ENCODE results near the gene PARP12. TPM values are rescaled to one million over a fixed set of nuclear protein-coding genes. Genes with fewer than 3 reads are reported as not detected.

The PARP12 gene
- total and polyA plus RNA-seq, 2 of the 8 experiments (the other 6 are each of a cell fraction or from before 2014, with no cell fraction given) = 9.0 to 21.5 TPM

DNA sequence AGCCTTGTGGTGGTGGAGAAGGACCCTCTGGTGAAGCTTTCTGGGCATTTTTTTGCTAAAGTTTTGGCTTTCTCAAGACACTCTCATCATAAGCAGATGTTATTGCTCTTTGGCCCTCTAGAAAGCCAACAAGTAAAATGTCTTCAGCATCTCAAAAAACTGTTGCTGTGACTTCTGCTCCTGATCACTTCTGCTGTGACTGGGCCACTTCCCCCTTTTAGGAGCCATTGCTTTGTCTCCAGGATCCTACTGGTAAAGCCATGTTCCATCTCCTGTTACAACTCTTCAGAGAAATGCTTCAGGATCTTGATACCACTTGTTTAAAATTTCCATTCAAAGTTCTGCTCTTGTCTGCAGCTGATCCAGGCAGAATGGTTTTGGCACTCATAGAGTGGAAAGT, 10.9 kb downstream of the PARP12 start:
- H3K9me3 ChIP-seq (ENCODE audit: insufficient read depth in 2 of 2, low read depth in 1 of 2, low read length in 1 of 2) = no peaks in the 10 kb centered on the region
- H3K79me2 ChIP-seq (ENCODE audit: control insufficient read depth in 1 of 2, insufficient read depth in 2 of 2, low read length in 2 of 2) = no peaks in the 10 kb centered on the region
- no peak overlapping the region for H4K8ac ChIP-seq (ENCODE audit: extremely low read depth, insufficient read depth, low read length)
- no peak overlapping the region for H3K27ac ChIP-seq (ENCODE audit: low read depth, low read length)
- H3K79me1 ChIP-seq (ENCODE audit: low read depth, low read length) = no peaks in the 10 kb centered on the region
- no peak overlapping the region for H2BK5ac ChIP-seq (ENCODE audit: low read depth, low read length)
- no peak overlapping the region for H2BK20ac ChIP-seq (ENCODE audit: low read length)
- no peak overlapping the region for H2AK5ac ChIP-seq (ENCODE audit: low read depth, low read length)
- H3K18ac ChIP-seq (ENCODE audit: extremely low read depth, low read length) = no peak overlapping the region
- H3K9ac ChIP-seq (replicated peaks in 1 of 4; ENCODE audit: extremely low read depth in 1 of 4, low read depth in 3 of 4, low read length in 3 of 4) = no peak overlapping the region
- no peak overlapping the region for H2AFZ ChIP-seq (ENCODE audit: low read length)
- ChIA-PET CTCF (ENCODE audit: partially characterized antibody) (no interaction called here), POLR2A (ENCODE audit: partially characterized antibody) (interaction anchor here (1.4 kb wide), 1 partner anchor 9 kb away, joined by 4 read pairs; no protein-coding TSS in a partner anchor)
- no peak overlapping the region for H2BK120ac ChIP-seq (replicated peaks; ENCODE audit: low read depth, low read length)
- no peak overlapping the region for H2BK15ac ChIP-seq (ENCODE audit: low read length)
- FAIRE-seq (no peak), DNase-seq (ENCODE audit: low read depth in 1 of 2, low spot score in 2 of 2) (peak in 1 of 2 experiments; percentile 16)
- H2BK12ac ChIP-seq (ENCODE audit: low read depth, low read length) = no peak overlapping the region
- H3K4ac ChIP-seq (replicated peaks; ENCODE audit: insufficient read length, low read depth, low read length) = no peak overlapping the region
- no peaks in the 10 kb centered on the region for H3K27me3 ChIP-seq (replicated peaks in 1 of 4; ENCODE audit: control insufficient read depth in 3 of 4, extremely low read depth in 1 of 4, insufficient read depth in 3 of 4, low read length in 3 of 4)
- no peak overlapping the region for H4K5ac ChIP-seq (ENCODE audit: insufficient read length, low read depth, low read length)
- H3K14ac ChIP-seq (ENCODE audit: insufficient read length) = no peak overlapping the region
- H3K56ac ChIP-seq (replicated peaks; ENCODE audit: insufficient read length, low read depth, low read length) = no peak overlapping the region
- no peak for TF ChIP-seq ZNF274 (IDR thresholded peaks at IDR 0.05; ENCODE audit: borderline replicate concordance, extremely low read depth, low read length)
- H4K20me1 ChIP-seq (replicated peaks in 1 of 2; ENCODE audit: control insufficient read depth in 1 of 2, insufficient read depth in 2 of 2, low read length in 2 of 2) = peaks cover 0 to 2% of the 10 kb centered on the region in 2 experiments
- no peaks in the 10 kb centered on the region for H3K36me3 ChIP-seq (ENCODE audit: control insufficient read depth in 2 of 4, insufficient read depth in 4 of 4, low read length in 3 of 4)
- H4K91ac ChIP-seq (replicated peaks; ENCODE audit: insufficient read length, low read length) = no peak overlapping the region
- no peak overlapping the region for H3K4me3 ChIP-seq (ENCODE audit: extremely low read depth in 1 of 4, insufficient read depth in 2 of 4, low read depth in 3 of 4, low read length in 4 of 4)
- H3K23ac ChIP-seq (ENCODE audit: insufficient read length) = no peak overlapping the region
- H3K23me2 ChIP-seq (ENCODE audit: low read depth, low read length) = no peaks in the 10 kb centered on the region
- H3K4me1 ChIP-seq (replicated peaks in 1 of 4; ENCODE audit: control insufficient read depth in 3 of 4, insufficient read depth in 4 of 4, low read length in 3 of 4) = no peaks in the 10 kb centered on the region
- no peak overlapping the region for H3K4me2 ChIP-seq (ENCODE audit: insufficient read depth in 1 of 2, low read depth in 2 of 2, low read length in 2 of 2)

All from H1 (cell line).